ENCODE data around the gene ADAM17.

GRCh38 chr2:9488583-9489547 is 66.8 kb downstream of the ADAM17 start:
- TF ChIP-seq, protein P1, sequence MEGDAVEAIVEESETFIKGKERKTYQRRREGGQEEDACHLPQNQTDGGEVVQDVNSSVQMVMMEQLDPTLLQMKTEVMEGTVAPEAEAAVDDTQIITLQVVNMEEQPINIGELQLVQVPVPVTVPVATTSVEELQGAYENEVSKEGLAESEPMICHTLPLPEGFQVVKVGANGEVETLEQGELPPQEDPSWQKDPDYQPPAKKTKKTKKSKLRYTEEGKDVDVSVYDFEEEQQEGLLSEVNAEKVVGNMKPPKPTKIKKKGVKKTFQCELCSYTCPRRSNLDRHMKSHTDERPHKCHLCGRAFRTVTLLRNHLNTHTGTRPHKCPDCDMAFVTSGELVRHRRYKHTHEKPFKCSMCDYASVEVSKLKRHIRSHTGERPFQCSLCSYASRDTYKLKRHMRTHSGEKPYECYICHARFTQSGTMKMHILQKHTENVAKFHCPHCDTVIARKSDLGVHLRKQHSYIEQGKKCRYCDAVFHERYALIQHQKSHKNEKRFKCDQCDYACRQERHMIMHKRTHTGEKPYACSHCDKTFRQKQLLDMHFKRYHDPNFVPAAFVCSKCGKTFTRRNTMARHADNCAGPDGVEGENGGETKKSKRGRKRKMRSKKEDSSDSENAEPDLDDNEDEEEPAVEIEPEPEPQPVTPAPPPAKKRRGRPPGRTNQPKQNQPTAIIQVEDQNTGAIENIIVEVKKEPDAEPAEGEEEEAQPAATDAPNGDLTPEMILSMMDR (conservative IDR thresholded peaks at IDR 0.05) = no peak
- TF ChIP-seq ZFX (IDR thresholded peaks at IDR 0.05) = no peak

Data from C4-2B (cell line).